HFFc6 (cell line): Measurements from ENCODE around the gene CAMK1G. TPM values are rescaled to one million over a fixed set of nuclear protein-coding genes. Genes with fewer than 3 reads are reported as not detected.

Experiments used
- DNase-seq: peaks from one replicate; pipeline ENCODE4 v3.0.0-alpha.2; 2018
- H3K27ac Mint-ChIP-seq: 2 replicates; pipeline ENCODE4 v1.8.0; 2020; ENCODE audit warnings: mild to moderate bottlenecking, mixed read lengths
- H3K27me3 Mint-ChIP-seq: 2 replicates; pipeline ENCODE4 v1.8.0; 2021; ENCODE audit warnings: mild to moderate bottlenecking, moderate library complexity, mixed read lengths; ENCODE audit not compliant: insufficient read depth
- H3K36me3 Mint-ChIP-seq: 2 replicates; pipeline ENCODE4 v1.8.0; 2021; ENCODE audit warnings: low read depth, mixed read lengths
- H3K4me1 Mint-ChIP-seq: 2 replicates; pipeline ENCODE4 v1.8.0; 2020; ENCODE audit warnings: low read depth, mixed read lengths
- H3K4me3 Mint-ChIP-seq: 2 replicates; pipeline ENCODE4 v1.8.0; 2020; ENCODE audit warnings: mild to moderate bottlenecking, moderate library complexity, mixed read lengths
- H3K9me3 Mint-ChIP-seq: 2 replicates; pipeline ENCODE4 v1.8.0; 2020; ENCODE audit warnings: mild to moderate bottlenecking, mixed read lengths
- CTCF ChIP-seq: fragments of 200-600 bp; sonication (generic); IDR thresholded peaks from 2 replicates; pipeline ENCODE4 v1.5.0; 2021; ENCODE audit warnings: antibody characterized with exemption, mild to moderate bottlenecking
- total RNA-seq, 6 experiments: library from RNA; stranded (reverse); fragmentation: NEBNext Ultra II Directional; extraction: Animal tissue kit (Norgen Biotek cat#: 25700); gene quantifications; 2 replicates in 1 of 6; 3 replicates in 5 of 6; pipeline ENCODE4 v1.2.3, GENCODE V29; 2021

Gene CAMK1G
- total RNA-seq, 6 experiments from 2014 or later = 4.9 to 8.0 (median 5.9) TPM

GRCh38 chr1:209542585-209542984 is 40.9 kb upstream of the CAMK1G start:
- TF ChIP-seq CTCF = no peak
- Mint-ChIP-seq H3K27me3 (peaks cover 6% of the 10 kb centered on the region), H3K9me3 (no peaks in the 10 kb centered on the region), H3K27ac (no peak overlapping the region), H3K36me3 (no peaks in the 10 kb centered on the region), H3K4me3 (no peak overlapping the region), H3K4me1 (peaks cover 15% of the 10 kb centered on the region)
- DNase-seq = no peak

- Mint-ChIP-seq H3K9me3 (no peaks in the 10 kb centered on the region), H3K4me1 (peaks cover 15% of the 10 kb centered on the region), H3K27ac (no peak overlapping the region), H3K36me3 (no peaks in the 10 kb centered on the region), H3K27me3 (peaks cover 11% of the 10 kb centered on the region), H3K4me3 (no peak overlapping the region)
- DNase-seq = no peak
- no peak for TF ChIP-seq CTCF
These were observed 39.4 kb upstream of the CAMK1G start for GRCh38 chr1:209544098-209544497.

- DNase-seq = no peak
- TF ChIP-seq CTCF = no peak
- no peak overlapping the region for H3K27ac Mint-ChIP-seq
These were observed 38.1 kb upstream of the CAMK1G start for GRCh38 chr1:209545423-209545822.

GRCh38 chr1:209546390-209547085 is 37.0 kb upstream of the CAMK1G start:
- Mint-ChIP-seq H3K4me3 (no peak overlapping the region), H3K27me3 (peaks cover 26% of the 10 kb centered on the region), H3K36me3 (no peaks in the 10 kb centered on the region), H3K4me1 (peaks cover 15% of the 10 kb centered on the region), H3K27ac (no peak overlapping the region), H3K9me3 (no peaks in the 10 kb centered on the region)
- TF ChIP-seq CTCF = no peak
- no peak for DNase-seq

More at GRCh38 chr1:209545423-209545822, 38.1 kb upstream of the CAMK1G start:
- no peaks in the 10 kb centered on the region for H3K36me3 Mint-ChIP-seq
- H3K9me3 Mint-ChIP-seq = no peaks in the 10 kb centered on the region
- H3K4me3 Mint-ChIP-seq = no peak overlapping the region
- H3K4me1 Mint-ChIP-seq = peaks cover 15% of the 10 kb centered on the region
- peaks cover 23% of the 10 kb centered on the region for H3K27me3 Mint-ChIP-seq

GRCh38 chr1:209547626-209548025 is 35.9 kb upstream of the CAMK1G start:
- TF ChIP-seq CTCF = no peak
- Mint-ChIP-seq H3K27ac (no peak overlapping the region), H3K4me1 (peaks cover 7% of the 10 kb centered on the region), H3K9me3 (no peaks in the 10 kb centered on the region), H3K36me3 (no peaks in the 10 kb centered on the region), H3K27me3 (peaks cover 30% of the 10 kb centered on the region), H3K4me3 (no peak overlapping the region)
- DNase-seq = no peak
